Neural progenitor cell (in vitro differentiated cells): ENCODE data around the gene SINHCAF. TPM values are rescaled to one million over a fixed set of nuclear protein-coding genes. Genes with fewer than 3 reads are reported as not detected.
A peak's percentile ranks its signal among the peaks of the same experiment; 100 is the strongest.
"Not testable (repeated sequence)": the region's sequence is repeated elsewhere in the genome, so short reads cannot be mapped to it uniquely, and the experiment has no call there.

Experiments used
- DNase-seq: peaks from one replicate; pipeline ENCODE4 v3.0.0-alpha.2; 2016; ENCODE audit warnings: low spot score
- H2AFZ ChIP-seq: fragments of 200-600 bp; sonication (generic); replicated peaks from 2 replicates; pipeline ENCODE4 v1.6.1; 2016; ENCODE audit warnings: antibody characterized with exemption
- H3F3A ChIP-seq: fragments of 200-600 bp; sonication (generic); 2 replicates; pipeline ENCODE4 v1.6.1; 2016; ENCODE audit warnings: antibody characterized with exemption, low read depth
- H3K27ac ChIP-seq: fragments of 200-600 bp; sonication (generic); 2 replicates; pipeline ENCODE4 v1.5.1; 2016; ENCODE audit warnings: mild to moderate bottlenecking
- H3K27me3 ChIP-seq: fragments of 200-600 bp; sonication (generic); 2 replicates; pipeline ENCODE4 v1.6.1; 2016; ENCODE audit warnings: mild to moderate bottlenecking, moderate library complexity
- H3K36me3 ChIP-seq: fragments of 200-600 bp; sonication (generic); 2 replicates; pipeline ENCODE4 v1.5.1; 2016
- H3K4me1 ChIP-seq: fragments of 200-600 bp; sonication (generic); 2 replicates; pipeline ENCODE4 v1.6.1; 2016; ENCODE audit warnings: mixed run types
- H3K4me2 ChIP-seq: fragments of 200-600 bp; sonication (generic); 2 replicates; pipeline ENCODE4 v1.6.1; 2016
- H3K4me3 ChIP-seq: fragments of 200-600 bp; sonication (generic); 2 replicates; pipeline ENCODE4 v1.5.1; 2016
- H3K79me2 ChIP-seq: fragments of 200-600 bp; sonication (generic); 2 replicates; pipeline ENCODE4 v1.6.1; 2016; ENCODE audit warnings: low read depth
- H3K9ac ChIP-seq: fragments of 200-600 bp; sonication (generic); 2 replicates; pipeline ENCODE4 v1.6.1; 2016
- H3K9me3 ChIP-seq: fragments of 200-600 bp; sonication (generic); 2 replicates; pipeline ENCODE4 v1.5.1; 2016; ENCODE audit warnings: low read depth
- H4K20me1 ChIP-seq: fragments of 200-600 bp; sonication (generic); 2 replicates; pipeline ENCODE4 v1.6.1; 2016; ENCODE audit warnings: low read depth
- H3K27ac Mint-ChIP-seq: 3 replicates; pipeline ENCODE4 v1.8.0; 2021; ENCODE audit warnings: mixed read lengths
- H3K27me3 Mint-ChIP-seq: 2 replicates; pipeline ENCODE4 v1.8.0; 2022; ENCODE audit warnings: low read depth, mild to moderate bottlenecking, inconsistent platforms, moderate library complexity, mixed read lengths; ENCODE audit not compliant: insufficient read depth
- H3K36me3 Mint-ChIP-seq: 3 replicates; pipeline ENCODE4 v1.8.0; 2021; ENCODE audit warnings: mixed read lengths
- H3K4me1 Mint-ChIP-seq: 3 replicates; pipeline ENCODE4 v1.8.0; 2021; ENCODE audit warnings: mixed read lengths
- H3K4me3 Mint-ChIP-seq: 3 replicates; pipeline ENCODE4 v1.8.0; 2021; ENCODE audit warnings: mild to moderate bottlenecking, moderate library complexity, mixed read lengths
- H3K9me3 Mint-ChIP-seq: 3 replicates; pipeline ENCODE4 v1.8.0; 2020; ENCODE audit warnings: mixed read lengths
- EZH2 ChIP-seq: fragments of 200-600 bp; sonication (generic); IDR thresholded peaks from 2 replicates; pipeline ENCODE4 v1.6.1; 2017; ENCODE audit warnings: antibody characterized with exemption, mild to moderate bottlenecking, moderate library complexity
- EZH2phosphoT487 ChIP-seq: fragments of 200-600 bp; sonication (generic); IDR thresholded peaks from 2 replicates; pipeline ENCODE4 v1.6.1; 2017; ENCODE audit warnings: antibody characterized with exemption
- total RNA-seq: library from RNA; depleted of rRNA; stranded (reverse); fragments of >200 nt; gene quantifications from 2 replicates; pipeline ENCODE4 v1.2.3, GENCODE V29; 2015; ENCODE audit warnings: low replicate concordance
- TF ChIP-seq, protein P1 (sequence below): fragments of 200-600 bp; sonication (generic); IDR thresholded peaks from 2 replicates; pipeline ENCODE4 v1.5.1; 2017; ENCODE audit warnings: antibody characterized with exemption, mild to moderate bottlenecking

Gene SINHCAF, protein sequence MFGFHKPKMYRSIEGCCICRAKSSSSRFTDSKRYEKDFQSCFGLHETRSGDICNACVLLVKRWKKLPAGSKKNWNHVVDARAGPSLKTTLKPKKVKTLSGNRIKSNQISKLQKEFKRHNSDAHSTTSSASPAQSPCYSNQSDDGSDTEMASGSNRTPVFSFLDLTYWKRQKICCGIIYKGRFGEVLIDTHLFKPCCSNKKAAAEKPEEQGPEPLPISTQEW
- 432 and 1,260 TPM in 2 replicates for total RNA-seq

DNA sequence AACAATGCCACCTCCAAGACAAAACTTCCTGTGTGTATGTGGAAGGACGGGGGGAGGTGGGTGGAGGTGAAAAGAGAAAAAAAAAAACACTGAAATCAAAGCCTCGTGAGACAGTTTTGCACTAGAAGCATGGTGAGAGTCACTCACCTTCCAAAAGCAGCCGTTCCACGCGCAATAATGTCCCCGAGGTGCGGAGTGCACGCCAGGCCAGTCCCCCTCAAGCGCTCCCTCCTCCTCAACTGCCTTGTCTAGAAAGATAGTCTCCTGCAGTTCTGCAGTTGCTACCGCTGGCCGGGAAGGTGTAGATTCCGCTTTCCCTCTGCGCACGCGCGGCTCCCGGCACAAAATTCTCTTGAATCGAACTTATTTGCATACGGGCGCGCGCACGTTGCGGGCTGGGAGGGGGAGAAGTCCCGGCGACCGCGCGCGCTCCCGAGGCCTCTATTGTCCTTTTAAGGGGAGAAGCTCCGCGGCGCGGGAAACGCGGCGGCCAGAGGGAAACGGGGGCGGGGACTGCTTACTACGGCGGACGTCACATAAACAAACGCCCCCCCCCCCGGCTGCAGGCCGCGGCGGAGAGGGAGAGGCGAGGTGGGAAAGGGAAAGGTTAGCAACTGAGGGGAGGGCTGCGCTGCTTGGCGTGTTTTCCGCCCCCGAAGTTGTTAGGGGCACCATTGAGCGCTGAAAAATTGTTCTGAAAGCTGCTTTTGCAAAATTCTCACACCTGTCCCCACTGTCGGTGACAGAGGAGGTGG, at the start of gene SINHCAF:
Gene SINHCAF (minus strand): TSS at position 274 of the 755 bp plus-strand sequence. CDS start 27,946 bp downstream, outside the sequence.
- Histone ChIP-seq H3K9me3 (no peaks in the 10 kb centered on the region), H3K27ac (peak within 1 kb of the TSS; percentile 93), H3K27me3 (no peaks in the 10 kb centered on the region), H3K4me2 (peak within 1 kb of the TSS; percentile 90), H3K4me3 (peak within 1 kb of the TSS; percentile 85), H2AFZ (peak within 1 kb of the TSS; percentile 15), H3K9ac (peak within 1 kb of the TSS; percentile 85), H3K4me1 (peaks cover 30% of the 10 kb centered on the region), H3K36me3 (no peaks in the 10 kb centered on the region), H4K20me1 (peaks cover 42% of the 10 kb centered on the region), H3F3A (peaks cover 20% of the 10 kb centered on the region), H3K79me2 (peaks cover 58% of the 10 kb centered on the region)
- Mint-ChIP-seq H3K4me3 (peak within 1 kb of the TSS; percentile 100), H3K4me1 (peaks cover 31% of the 10 kb centered on the region), H3K27me3 (peaks cover 8% of the 10 kb centered on the region), H3K9me3 (no peaks in the 10 kb centered on the region), H3K27ac (peak within 1 kb of the TSS; percentile 99), H3K36me3 (peaks cover 6% of the 10 kb centered on the region)
- peak; percentile 100 for DNase-seq
- TF ChIP-seq EZH2, result no peak
- TF ChIP-seq, protein P1, sequence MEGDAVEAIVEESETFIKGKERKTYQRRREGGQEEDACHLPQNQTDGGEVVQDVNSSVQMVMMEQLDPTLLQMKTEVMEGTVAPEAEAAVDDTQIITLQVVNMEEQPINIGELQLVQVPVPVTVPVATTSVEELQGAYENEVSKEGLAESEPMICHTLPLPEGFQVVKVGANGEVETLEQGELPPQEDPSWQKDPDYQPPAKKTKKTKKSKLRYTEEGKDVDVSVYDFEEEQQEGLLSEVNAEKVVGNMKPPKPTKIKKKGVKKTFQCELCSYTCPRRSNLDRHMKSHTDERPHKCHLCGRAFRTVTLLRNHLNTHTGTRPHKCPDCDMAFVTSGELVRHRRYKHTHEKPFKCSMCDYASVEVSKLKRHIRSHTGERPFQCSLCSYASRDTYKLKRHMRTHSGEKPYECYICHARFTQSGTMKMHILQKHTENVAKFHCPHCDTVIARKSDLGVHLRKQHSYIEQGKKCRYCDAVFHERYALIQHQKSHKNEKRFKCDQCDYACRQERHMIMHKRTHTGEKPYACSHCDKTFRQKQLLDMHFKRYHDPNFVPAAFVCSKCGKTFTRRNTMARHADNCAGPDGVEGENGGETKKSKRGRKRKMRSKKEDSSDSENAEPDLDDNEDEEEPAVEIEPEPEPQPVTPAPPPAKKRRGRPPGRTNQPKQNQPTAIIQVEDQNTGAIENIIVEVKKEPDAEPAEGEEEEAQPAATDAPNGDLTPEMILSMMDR, result no peak
- no peak for TF ChIP-seq EZH2phosphoT487

DNA sequence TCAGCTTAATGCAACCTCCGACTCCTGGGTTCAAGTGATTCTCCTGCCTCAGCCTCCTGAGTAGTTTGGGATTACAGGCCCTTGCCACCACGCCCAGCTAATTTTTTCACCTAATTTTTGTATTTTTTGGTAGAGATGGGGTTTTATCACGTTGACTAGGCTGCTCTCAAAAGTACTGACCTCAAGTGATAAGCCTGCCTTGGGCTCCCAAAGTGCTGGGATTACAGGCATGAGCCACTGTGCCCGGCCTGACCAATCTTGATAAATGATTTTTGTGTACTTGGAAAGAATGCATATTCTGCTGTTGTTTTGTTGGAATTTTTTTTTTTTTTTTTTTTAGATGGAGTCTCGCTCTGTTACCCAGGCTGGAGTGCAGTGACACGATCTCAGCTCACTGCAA, 49.5 kb upstream of the SINHCAF start:
- not testable (repeated sequence) for H3K36me3 ChIP-seq, H3K4me2 ChIP-seq, H3K4me3 ChIP-seq, H3K27me3 Mint-ChIP-seq, H3K27ac ChIP-seq, H3K9me3 Mint-ChIP-seq, DNase-seq, H3K9ac ChIP-seq, H3K79me2 ChIP-seq, H4K20me1 ChIP-seq, H3K36me3 Mint-ChIP-seq, H3K9me3 ChIP-seq, H3K4me1 ChIP-seq, H3K4me3 Mint-ChIP-seq, H2AFZ ChIP-seq, H3K27ac Mint-ChIP-seq, H3K27me3 ChIP-seq
- H3F3A ChIP-seq, result peaks cover 35% of the 10 kb centered on the region
- H3K4me1 Mint-ChIP-seq, result peaks cover 17% of the 10 kb centered on the region

DNA sequence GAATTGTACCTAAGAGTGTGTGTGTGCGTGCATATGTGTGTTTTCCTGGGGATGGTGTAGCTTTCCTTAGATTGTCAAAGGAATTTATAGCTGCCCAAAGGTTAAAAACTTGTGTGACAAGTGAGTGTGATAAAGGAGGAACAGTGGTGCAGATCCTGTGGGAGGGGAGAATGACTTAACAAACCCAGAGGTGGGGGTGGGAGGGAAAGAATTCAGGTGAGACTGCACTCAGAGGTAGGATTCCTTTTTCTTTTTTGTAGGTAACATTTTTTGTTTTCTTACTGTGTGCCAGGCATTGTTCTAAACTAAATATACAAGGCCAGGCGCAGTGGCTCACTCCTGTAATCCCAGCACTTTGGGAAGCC, 45.3 kb upstream of the SINHCAF start:
- TF ChIP-seq EZH2 (no peak), EZH2phosphoT487 (no peak)
- TF ChIP-seq, protein P1, result no peak
- Mint-ChIP-seq H3K4me1 (peaks cover 40% of the 10 kb centered on the region), H3K36me3 (no peaks in the 10 kb centered on the region), H3K27me3 (peaks cover 7% of the 10 kb centered on the region), H3K4me3 (peak overlapping the region; percentile 68), H3K27ac (peak overlapping the region; percentile 97), H3K9me3 (no peaks in the 10 kb centered on the region)
- H3K9me3 ChIP-seq, result no peaks in the 10 kb centered on the region
- H3K36me3 ChIP-seq, result no peaks in the 10 kb centered on the region
- peaks cover 30% of the 10 kb centered on the region for H3K79me2 ChIP-seq
- peak overlapping the region; percentile 81 for H3K4me2 ChIP-seq
- H3K4me3 ChIP-seq, result peak overlapping the region; percentile 38
- peaks cover 65% of the 10 kb centered on the region for H3F3A ChIP-seq
- H3K4me1 ChIP-seq, result peaks cover 38% of the 10 kb centered on the region
- H2AFZ ChIP-seq, result no peak overlapping the region
- no peak overlapping the region for H3K9ac ChIP-seq
- H4K20me1 ChIP-seq, result no peaks in the 10 kb centered on the region
- peak overlapping the region; percentile 98 for H3K27ac ChIP-seq
- peak; percentile 42 for DNase-seq
- H3K27me3 ChIP-seq, result no peaks in the 10 kb centered on the region
